Adrenal gland (tissue), 5 donors: ENCODE measurements around the gene BCAS3.

Source experiments
- POLR2A ChIP-seq, 2 donors: fragments of 450-650 bp; IDR thresholded peaks; one replicate each; pipeline ENCODE4 v1.6.1; 2017; ENCODE audit warnings: antibody characterized with exemption in 2 of 2, mild to moderate bottlenecking in 2 of 2, moderate library complexity in 1 of 2
- TF ChIP-seq, protein P1 (sequence below), 6 experiments: fragments of 450-650 bp in 4 of 6; fragments of 200-600 bp in 2 of 6; sonication (generic) in 1 of 6; IDR thresholded peaks; 1 replicate in 5 of 6; 2 replicates in 1 of 6; pipeline versions ENCODE4 v1.5.1 to v1.8.0; 2016 to 2021; ENCODE audit warnings: antibody characterized with exemption in 6 of 6, mild to moderate bottlenecking in 2 of 6, moderate library complexity in 1 of 6
- donor health status: DM: no; HTN: no; CAD: no.

GRCh38 chr17:61403801-61404662, 726.4 kb downstream of the BCAS3 start:
- TF ChIP-seq, protein P1, sequence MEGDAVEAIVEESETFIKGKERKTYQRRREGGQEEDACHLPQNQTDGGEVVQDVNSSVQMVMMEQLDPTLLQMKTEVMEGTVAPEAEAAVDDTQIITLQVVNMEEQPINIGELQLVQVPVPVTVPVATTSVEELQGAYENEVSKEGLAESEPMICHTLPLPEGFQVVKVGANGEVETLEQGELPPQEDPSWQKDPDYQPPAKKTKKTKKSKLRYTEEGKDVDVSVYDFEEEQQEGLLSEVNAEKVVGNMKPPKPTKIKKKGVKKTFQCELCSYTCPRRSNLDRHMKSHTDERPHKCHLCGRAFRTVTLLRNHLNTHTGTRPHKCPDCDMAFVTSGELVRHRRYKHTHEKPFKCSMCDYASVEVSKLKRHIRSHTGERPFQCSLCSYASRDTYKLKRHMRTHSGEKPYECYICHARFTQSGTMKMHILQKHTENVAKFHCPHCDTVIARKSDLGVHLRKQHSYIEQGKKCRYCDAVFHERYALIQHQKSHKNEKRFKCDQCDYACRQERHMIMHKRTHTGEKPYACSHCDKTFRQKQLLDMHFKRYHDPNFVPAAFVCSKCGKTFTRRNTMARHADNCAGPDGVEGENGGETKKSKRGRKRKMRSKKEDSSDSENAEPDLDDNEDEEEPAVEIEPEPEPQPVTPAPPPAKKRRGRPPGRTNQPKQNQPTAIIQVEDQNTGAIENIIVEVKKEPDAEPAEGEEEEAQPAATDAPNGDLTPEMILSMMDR (IDR thresholded peaks at IDR 0.05), result no peak
- no peak for TF ChIP-seq POLR2A (IDR thresholded peaks at IDR 0.05)
